Vagina (tissue), 2 donors: ENCODE results near the gene ALDH9A1. TPM values are rescaled to one million over a fixed set of nuclear protein-coding genes. Genes with fewer than 3 reads are reported as not detected.
"Not testable (repeated sequence)": the region's sequence is repeated elsewhere in the genome, so short reads cannot be mapped to it uniquely, and the experiment has no call there.

ENCODE experiments used
- DNase-seq, 2 donors: peaks; one replicate each; pipeline ENCODE4 v3.0.0-alpha.2; 2017; ENCODE audit errors: extremely low spot score in 2 of 2
- H3K27ac ChIP-seq: fragments of 200-600 bp; sonication (generic); one replicate; pipeline ENCODE4 v1.5.1; 2019
- H3K27me3 ChIP-seq: fragments of 200-600 bp; sonication (generic); one replicate; pipeline ENCODE4 v1.5.1; 2019
- H3K36me3 ChIP-seq, 2 donors: fragments of 200-600 bp; sonication (generic); one replicate each; pipeline ENCODE4 v1.5.1; 2017 to 2019
- H3K4me1 ChIP-seq: fragments of 200-600 bp; sonication (generic); one replicate; pipeline ENCODE4 v1.5.1; 2019
- H3K4me3 ChIP-seq, 2 donors: fragments of 200-600 bp; sonication (generic); 1 replicate in 1 of 2; 2 replicates in 1 of 2; pipeline ENCODE4 v1.5.1; 2016 to 2019
- H3K9me3 ChIP-seq: fragments of 200-600 bp; sonication (generic); one replicate; pipeline ENCODE4 v1.5.1; 2019
- CTCF ChIP-seq, 3 experiments: fragments of 450-650 bp in 2 of 3; fragments of 200-600 bp in 1 of 3; sonication (generic) in 1 of 3; IDR thresholded peaks; one replicate each; pipeline ENCODE4 v1.5.1; 2017 to 2019; ENCODE audit warnings: antibody characterized with exemption in 3 of 3, mild to moderate bottlenecking in 2 of 3, moderate library complexity in 2 of 3
- POLR2A ChIP-seq, 2 donors: fragments of 450-650 bp; IDR thresholded peaks; one replicate each; pipeline ENCODE4 v1.6.1; 2017; ENCODE audit warnings: antibody characterized with exemption in 2 of 2, mild to moderate bottlenecking in 2 of 2, moderate library complexity in 2 of 2
- POLR2AphosphoS5 ChIP-seq, 2 donors: sonication (generic); formaldehyde crosslinking; IDR thresholded peaks; one replicate each; pipeline ENCODE4 v1.9.0; 2017; ENCODE audit warnings: antibody characterized with exemption in 2 of 2, mild to moderate bottlenecking in 2 of 2, low read depth in 1 of 2; ENCODE audit not compliant: insufficient read depth in 1 of 2
- intact Hi-C: fragments of 100-400 bp; cut with DNase I; formaldehyde crosslinking; loops from one replicate; pipeline ENCODE4 v1.15.1; 2023
- total RNA-seq: library from RNA; depleted of rRNA; stranded (reverse); fragments of >200 nt; gene quantifications from one replicate; pipeline ENCODE4 v1.2.3, GENCODE V29; 2016

ALDH9A1 gene
- total RNA-seq, 1 donor from 2014 or later, result 57.5 TPM

DNA sequence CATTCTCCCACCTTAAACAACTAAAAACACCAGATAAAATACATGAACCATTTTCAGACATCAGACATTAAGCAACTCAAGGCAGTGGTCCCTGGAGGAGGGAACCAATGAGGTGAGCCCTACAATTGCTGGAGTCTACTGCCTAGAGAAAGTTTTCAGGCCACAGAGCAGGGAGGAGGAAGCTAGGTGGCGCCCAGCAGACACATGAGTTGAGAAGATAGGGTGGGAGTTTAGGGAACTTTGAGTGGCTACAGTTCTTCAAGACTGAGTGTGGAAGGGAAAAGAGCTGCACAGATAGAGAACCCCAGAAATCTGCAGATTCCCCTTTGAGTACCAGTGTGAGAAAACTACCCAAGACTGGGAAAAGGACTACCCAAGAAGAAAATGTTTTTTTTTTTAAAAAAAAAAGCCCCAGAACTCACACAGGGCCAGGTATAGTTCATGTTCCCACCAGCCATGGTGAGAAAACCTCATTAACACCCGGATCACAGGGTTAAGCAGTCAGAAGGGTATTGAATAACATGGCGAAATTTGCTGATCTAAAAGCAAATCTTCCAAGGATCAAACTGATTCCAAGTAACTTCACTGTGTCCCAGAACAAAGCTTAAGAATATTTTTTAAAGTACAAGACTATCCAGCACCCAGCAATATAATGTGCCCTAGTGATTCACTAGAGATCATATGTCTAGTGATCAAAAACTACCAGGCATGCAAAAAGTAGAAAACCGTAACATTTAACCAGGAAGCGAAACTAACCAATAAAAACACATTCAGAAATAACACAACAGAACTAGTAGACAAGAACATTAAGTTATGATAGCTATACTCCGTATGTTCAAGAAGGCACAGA is 12.0 kb downstream of the ALDH9A1 start:
- no peak overlapping the region for H3K27ac ChIP-seq
- no peaks in the 10 kb centered on the region for H3K9me3 ChIP-seq
- DNase-seq, result no peak
- no peak overlapping the region for H3K4me3 ChIP-seq
- intact Hi-C loops, result no loop called here
- no peaks in the 10 kb centered on the region for H3K27me3 ChIP-seq
- no peak for TF ChIP-seq POLR2AphosphoS5 (IDR thresholded peaks at IDR 0.05; ENCODE audit: insufficient read depth in 1 of 2, low read depth in 1 of 2)
- no peak for TF ChIP-seq POLR2A (IDR thresholded peaks at IDR 0.05)
- no peak for TF ChIP-seq CTCF (IDR thresholded peaks at IDR 0.05)
- H3K36me3 ChIP-seq, result peaks cover 0 to 24% of the 10 kb centered on the region in 2 donors
- peaks cover 22% of the 10 kb centered on the region for H3K4me1 ChIP-seq

DNA sequence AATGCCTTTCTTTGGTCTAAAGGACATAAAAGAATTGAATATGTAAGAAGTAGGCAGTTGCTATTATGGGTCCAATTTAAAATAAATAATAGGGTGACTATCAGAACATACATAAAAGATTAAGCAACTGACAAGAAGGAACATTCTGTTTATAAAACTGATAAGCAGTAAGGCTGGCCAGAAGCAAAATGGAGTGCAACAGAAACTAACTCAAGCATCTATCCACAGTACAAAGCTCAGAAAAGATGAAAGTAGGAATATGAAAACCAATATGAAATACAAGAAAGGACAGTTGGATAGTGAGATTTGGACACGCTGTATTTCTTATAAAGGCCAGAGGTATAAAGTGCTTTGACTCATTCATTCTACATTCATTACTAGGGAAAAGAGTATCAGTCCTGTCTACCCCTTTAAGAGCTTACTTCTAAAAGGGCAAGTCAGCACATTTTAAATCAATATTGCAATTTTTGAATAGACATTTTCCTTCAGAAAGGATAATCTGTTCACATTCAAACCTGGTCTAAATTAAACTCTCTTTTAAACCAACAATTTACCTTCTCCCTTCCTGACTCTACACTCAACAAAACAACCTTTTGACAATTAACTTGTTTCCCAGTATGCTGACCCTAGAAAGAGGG is 14.4 kb downstream of the ALDH9A1 start:
- Histone ChIP-seq H3K27me3 (no peaks in the 10 kb centered on the region), H3K36me3 (peaks cover 0 to 40% of the 10 kb centered on the region in 2 donors), H3K9me3 (no peaks in the 10 kb centered on the region), H3K4me3 (no peak overlapping the region), H3K4me1 (peaks cover 22% of the 10 kb centered on the region), H3K27ac (no peak overlapping the region)
- no peak for DNase-seq
- TF ChIP-seq POLR2AphosphoS5 (IDR thresholded peaks at IDR 0.05; ENCODE audit: insufficient read depth in 1 of 2, low read depth in 1 of 2) (no peak), CTCF (IDR thresholded peaks at IDR 0.05) (no peak), POLR2A (IDR thresholded peaks at IDR 0.05) (no peak)
- intact Hi-C loops, result no loop called here

- H3K27me3 ChIP-seq, H3K27ac ChIP-seq, intact Hi-C loops, H3K9me3 ChIP-seq, H3K4me3 ChIP-seq, DNase-seq: not testable (repeated sequence)
- H3K36me3 ChIP-seq, result peaks cover 0 to 66% of the 10 kb centered on the region in 2 donors
- H3K4me1 ChIP-seq, result peaks cover 22% of the 10 kb centered on the region
Observed at GRCh38 chr1:165680773-165681172, 17.6 kb downstream of the ALDH9A1 start.

GRCh38 chr1:165680303-165680702 is 18.1 kb downstream of the ALDH9A1 start:
- Histone ChIP-seq H3K27ac (no peak overlapping the region), H3K36me3 (peaks cover 0 to 66% of the 10 kb centered on the region in 2 donors), H3K4me3 (no peak overlapping the region), H3K9me3 (no peaks in the 10 kb centered on the region), H3K27me3 (no peaks in the 10 kb centered on the region), H3K4me1 (peaks cover 17% of the 10 kb centered on the region)
- DNase-seq, result no peak
- intact Hi-C loops, result no loop called here
- TF ChIP-seq POLR2A (IDR thresholded peaks at IDR 0.05) (no peak), CTCF (IDR thresholded peaks at IDR 0.05) (no peak), POLR2AphosphoS5 (IDR thresholded peaks at IDR 0.05; ENCODE audit: insufficient read depth in 1 of 2, low read depth in 1 of 2) (no peak)

GRCh38 chr1:165679282-165680036 is 18.9 kb downstream of the ALDH9A1 start:
- H3K27ac ChIP-seq, result no peak overlapping the region
- intact Hi-C loops, result no loop called here
- no peak for TF ChIP-seq CTCF (IDR thresholded peaks at IDR 0.05)
- TF ChIP-seq POLR2AphosphoS5 (IDR thresholded peaks at IDR 0.05; ENCODE audit: insufficient read depth in 1 of 2, low read depth in 1 of 2), result no peak
- no peak for TF ChIP-seq POLR2A (IDR thresholded peaks at IDR 0.05)
- no peaks in the 10 kb centered on the region for H3K9me3 ChIP-seq
- H3K4me1 ChIP-seq, result peaks cover 10% of the 10 kb centered on the region
- peaks cover 0 to 66% of the 10 kb centered on the region in 2 donors for H3K36me3 ChIP-seq
- H3K27me3 ChIP-seq, result no peaks in the 10 kb centered on the region
- H3K4me3 ChIP-seq, result no peak overlapping the region
- no peak for DNase-seq
